K562 (cell line): ENCODE results near the gene ANKRD66. TPM values are rescaled to one million over a fixed set of nuclear protein-coding genes. Genes with fewer than 3 reads are reported as not detected.

ENCODE experiments used
- ATAC-seq: fragments of 200-7000 bp; cut with Tn5 transposase; 3 replicates; pipeline ENCODE4 v1.9.1; 2020; ENCODE audit warnings: moderate library complexity
- BruUV-seq: library from RNA; stranded (reverse); fragments of 400-500 nt; replicated peaks from 2 replicates; lab custom pipeline; 2021; lab: Mats Ljungman, UMichigan
- CTCF ChIA-PET: fragments of 300-600 bp; formaldehyde crosslinking; extraction: SDS; loops from one replicate; lab custom pipeline; 2021; ENCODE audit warnings: low intra/inter-chr PET ratio; lab: Yijun Ruan, JAX
- POLR2A ChIA-PET: fragments of 300-600, 350-650 bp; sonication (Branson Sonifier 250); formaldehyde crosslinking; extraction: SDS; loops from one replicate; lab custom pipeline; 2021; ENCODE audit warnings: antibody characterized with exemption, inconsistent platforms; lab: Yijun Ruan, JAX
- DNase-seq, 4 experiments: peaks; one replicate each; pipeline versions ENCODE4 v3.0.0 to v3.0.0-alpha.2; 2011 to 2018; ENCODE audit warnings: low spot score in 3 of 4, mixed read lengths in 3 of 4; ENCODE audit errors: extremely low read depth in 1 of 4
- FAIRE-seq: peaks from 2 replicates; lab custom pipeline; 2011; peaks lifted over from hg19 to GRCh38; lab: Jason Lieb, UNC
- H2AFZ ChIP-seq: 2 replicates; pipeline ENCODE4 v1.6.0; 2011; ENCODE audit warnings: low read depth, low read length, control low read depth, inconsistent platforms
- H3K27ac ChIP-seq: fragments of 200-600 bp; 3 replicates; pipeline ENCODE4 v1.8.0; 2011; ENCODE audit warnings: low read depth, mild to moderate bottlenecking, control low read depth, inconsistent platforms, low read length, moderate library complexity, mixed read lengths; ENCODE audit errors: extremely low read depth
- H3K27me3 ChIP-seq, 2 experiments: fragments of 300-600 bp in 1 of 2; 2 replicates in 1 of 2; 3 replicates in 1 of 2; pipeline versions ENCODE4 v1.6.0 to v1.8.0; 2011; ENCODE audit warnings: inconsistent platforms in 2 of 2, low read length in 2 of 2, mild to moderate bottlenecking in 1 of 2, mixed read lengths in 1 of 2, moderate library complexity in 1 of 2; ENCODE audit not compliant: control insufficient read depth in 2 of 2, insufficient read depth in 2 of 2
- H3K36me3 ChIP-seq: fragments of 300-600 bp; 3 replicates; pipeline ENCODE4 v1.8.0; 2011; ENCODE audit warnings: mild to moderate bottlenecking, low read length, inconsistent platforms; ENCODE audit not compliant: control insufficient read depth, insufficient read depth
- H3K4me1 ChIP-seq, 2 experiments: fragments of 200-600 bp in 1 of 2; replicated peaks in 1 of 2; 2 replicates in 1 of 2; 3 replicates in 1 of 2; pipeline versions ENCODE4 v1.5.1 to v1.8.0; 2011; ENCODE audit warnings: inconsistent platforms in 2 of 2, low read length in 2 of 2, mild to moderate bottlenecking in 1 of 2, mixed read lengths in 1 of 2, moderate library complexity in 1 of 2; ENCODE audit not compliant: control insufficient read depth in 2 of 2, insufficient read depth in 2 of 2
- H3K4me2 ChIP-seq: 2 replicates; pipeline ENCODE4 v1.6.1; 2011; ENCODE audit warnings: low read length, control low read depth, inconsistent platforms, mixed read lengths; ENCODE audit not compliant: insufficient read depth
- H3K4me3 ChIP-seq: fragments of 200-600 bp; sonication (generic), shearing (Covaris generic); 2 replicates; pipeline ENCODE4 v1.5.1; 2016; ENCODE audit warnings: control low read depth, inconsistent platforms
- H3K79me2 ChIP-seq: fragments of 200-600 bp; 3 replicates; pipeline ENCODE4 v1.8.0; 2011; ENCODE audit warnings: low read length, inconsistent platforms; ENCODE audit not compliant: control insufficient read depth, insufficient read depth
- H3K9ac ChIP-seq, 2 experiments: 2 replicates each; pipeline versions ENCODE4 v1.6.0 to v1.6.1; 2011; ENCODE audit warnings: low read depth in 2 of 2, low read length in 2 of 2, control low read depth in 1 of 2, inconsistent platforms in 1 of 2, mild to moderate bottlenecking in 1 of 2, mixed read lengths in 1 of 2; ENCODE audit not compliant: insufficient read depth in 1 of 2
- H3K9me1 ChIP-seq: one replicate; pipeline ENCODE4 v1.6.0; 2011; ENCODE audit warnings: inconsistent platforms, mild to moderate bottlenecking, low read length, moderate library complexity; ENCODE audit not compliant: control insufficient read depth, insufficient read depth
- H3K9me3 ChIP-seq: replicated peaks from 2 replicates; pipeline ENCODE4 v1.5.1; 2011; ENCODE audit warnings: low read depth, low read length, inconsistent platforms; ENCODE audit not compliant: control insufficient read depth, insufficient read depth
- H4K20me1 ChIP-seq: replicated peaks from 2 replicates; pipeline ENCODE4 v1.6.1; 2011; ENCODE audit warnings: low read length, inconsistent platforms, mixed read lengths; ENCODE audit not compliant: control insufficient read depth, insufficient read depth
- ARHGAP35 ChIP-seq: fragments of 450-650 bp; IDR thresholded peaks from 2 replicates; pipeline ENCODE4 v1.6.1; 2018; ENCODE audit not compliant: partially characterized antibody
- BHLHE40 ChIP-seq: IDR thresholded peaks from 2 replicates; pipeline ENCODE4 v1.6.1; 2011; ENCODE audit warnings: low read length, improper control_type of control experiment
- BRD9 ChIP-seq: fragments of 450-650 bp; IDR thresholded peaks from 2 replicates; pipeline ENCODE4 v1.6.1; 2018; ENCODE audit warnings: low read depth; ENCODE audit not compliant: partially characterized antibody
- CAMTA2 ChIP-seq: fragments of 250-450 bp; sonication (Bioruptor Pico); conservative IDR thresholded peaks from 2 replicates; pipeline ENCODE4 v1.5.1; 2022
- CTCF ChIP-seq, 3 experiments: IDR thresholded peaks in 2 of 3; conservative IDR thresholded peaks in 1 of 3; 2 replicates each; pipeline ENCODE4 v1.5.1; 2011 to 2012; ENCODE audit warnings: low read length in 3 of 3, mild to moderate bottlenecking in 3 of 3, control low read depth in 2 of 3, improper control_type of control experiment in 1 of 3, inconsistent platforms in 1 of 3, low read depth in 1 of 3, mixed read lengths in 1 of 3, moderate library complexity in 1 of 3; ENCODE audit not compliant: insufficient read depth in 2 of 3
- FOXO4 ChIP-seq: fragments of 450-650 bp; formaldehyde crosslinking; IDR thresholded peaks from 2 replicates; pipeline ENCODE4 v1.4.0; 2020; ENCODE audit warnings: mild to moderate bottlenecking, moderate library complexity
- KDM2B ChIP-seq: fragments of 250-450 bp; sonication (Bioruptor Pico); IDR thresholded peaks from 2 replicates; pipeline ENCODE4 v1.8.0; 2021; ENCODE audit warnings: mild to moderate bottlenecking, moderate library complexity
- NFATC3 ChIP-seq: fragments of 450-650 bp; IDR thresholded peaks from 2 replicates; pipeline ENCODE4 v1.6.1; 2017; ENCODE audit warnings: mild to moderate bottlenecking
- RAD21 ChIP-seq, 2 experiments: fragments of 250-450 bp in 1 of 2; fragments of 450-650 bp in 1 of 2; sonication (Bioruptor Pico) in 1 of 2; formaldehyde crosslinking in 1 of 2; IDR thresholded peaks in 1 of 2; conservative IDR thresholded peaks in 1 of 2; 2 replicates each; pipeline versions ENCODE4 v1.4.0 to v1.8.0; 2020 to 2022; ENCODE audit warnings: mild to moderate bottlenecking in 2 of 2, moderate library complexity in 1 of 2
- SMC3 ChIP-seq: conservative IDR thresholded peaks from 2 replicates; pipeline ENCODE4 v1.6.1; 2011; ENCODE audit warnings: low read depth, low read length, improper control_type of control experiment; ENCODE audit not compliant: insufficient read depth
- XRCC3 ChIP-seq: fragments of 450-650 bp; IDR thresholded peaks from 2 replicates; pipeline ENCODE4 v1.6.1; 2017; ENCODE audit warnings: mild to moderate bottlenecking, moderate library complexity
- ZBTB7A ChIP-seq: IDR thresholded peaks from 2 replicates; pipeline ENCODE4 v1.6.1; 2011; ENCODE audit warnings: low read depth, mild to moderate bottlenecking, low read length, moderate library complexity, borderline replicate concordance; ENCODE audit not compliant: control insufficient read depth
- ZNF41 ChIP-seq: fragments of 250-450 bp; sonication (Bioruptor Pico); conservative IDR thresholded peaks from 2 replicates; pipeline ENCODE4 v1.4.0; 2020; ENCODE audit warnings: mild to moderate bottlenecking
- ZNF655 ChIP-seq: fragments of 250-450 bp; sonication (Bioruptor Pico); IDR thresholded peaks from 2 replicates; pipeline ENCODE4 v1.5.0; 2021
- ZSCAN32 ChIP-seq: fragments of 450-650 bp; formaldehyde crosslinking; IDR thresholded peaks from 2 replicates; pipeline ENCODE4 v1.4.0; 2020; ENCODE audit warnings: mild to moderate bottlenecking, moderate library complexity
- WGBS: fragments of 100-300 bp; shearing (Covaris generic); methylation state at CpG from one replicate; pipeline ENCODE4 v1.1.6; 2016; ENCODE audit warnings: low coverage, mixed read lengths; ENCODE audit not compliant: insufficient coverage; ENCODE audit errors: missing lambda C conversion rate; 5-methylcytosine and 5-hydroxymethylcytosine counted together
- in situ Hi-C: fragments of 300-500 bp; cut with MboI; formaldehyde crosslinking; loops from 4 replicates; pipeline ENCODE4 v1.15.0; 2018; ENCODE audit warnings: inconsistent platforms, mixed read lengths
- intact Hi-C: fragments of 100-400 bp; cut with micrococcal nuclease; formaldehyde crosslinking; loops from 2 replicates; pipeline ENCODE4 v1.14.2; 2022
- polyA plus RNA-seq, 8 experiments: library from polyadenylated mRNA; depleted of rRNA in 4 of 8; stranded (reverse) in 5 of 8; unstranded in 3 of 8; fragments of >200 nt; fragmentation: Nextera tagmentation in 2 of 8; fragmentation: Illumina TruSeq in 1 of 8; extraction: Ambion mirVana in 2 of 8; extraction: Trizol in 1 of 8; gene quantifications; 2 replicates each; pipeline versions ENCODE4 v1.2.1 to v1.2.3, GENCODE V29; 2011 to 2014; ENCODE audit warnings: inconsistent platforms in 1 of 8, missing spikeins in 1 of 8
- total RNA-seq, 7 experiments: library from RNA; depleted of rRNA in 6 of 7; stranded (reverse); fragments of >200 nt in 6 of 7; fragmentation: Illumina TruSeq in 2 of 7; extraction: Trizol in 2 of 7; gene quantifications; 2 replicates each; pipeline versions ENCODE4 v1.2.1 to v1.2.3, GENCODE V29; 2011 to 2021; ENCODE audit warnings: low replicate concordance in 1 of 7

ANKRD66 gene
- total and polyA plus RNA-seq, 9 of the 15 experiments (the other 6 are each of a cell fraction or from before 2014, with no cell fraction given) = not detected

GRCh38 chr6:46781478-46782378 is 35.0 kb downstream of the ANKRD66 start:
- ChIA-PET CTCF (interaction anchor here (1.0 kb wide), 1 partner anchor 362 kb away, joined by 4 read pairs; no protein-coding TSS in a partner anchor), POLR2A (no interaction called here)
- FAIRE-seq (peak; percentile 79), ATAC-seq (peak; percentile 82), DNase-seq (peak; percentile 36 to 69 (median 54))
- H3K9ac ChIP-seq = no peak overlapping the region
- H3K9me1 ChIP-seq = no peaks in the 10 kb centered on the region
- no TSS peak for BruUV-seq
- in situ Hi-C loops (no loop called here), intact Hi-C loops (loop anchor here (2.0 to 5.0 kb wide), 2 partner anchors 363 to 849 kb away; no protein-coding TSS in a partner anchor)
- H3K27ac ChIP-seq = no peak overlapping the region
- no peaks in the 10 kb centered on the region for H4K20me1 ChIP-seq
- no peaks in the 10 kb centered on the region for H3K36me3 ChIP-seq
- H3K27me3 ChIP-seq = no peaks in the 10 kb centered on the region
- no peaks in the 10 kb centered on the region for H3K9me3 ChIP-seq
- H3K4me1 ChIP-seq = no peaks in the 10 kb centered on the region
- H3K79me2 ChIP-seq = no peaks in the 10 kb centered on the region
- under 1% methylated on average over 6 of the region's 6 CpGs for WGBS
- no peak overlapping the region for H3K4me2 ChIP-seq
- no peak overlapping the region for H3K4me3 ChIP-seq
- no peak overlapping the region for H2AFZ ChIP-seq
- no peak for TF ChIP-seq ZSCAN32 (CRISPR knock-in tag)
- TF ChIP-seq ZNF655 = no peak
- no peak for TF ChIP-seq XRCC3
- TF ChIP-seq BRD9 = no peak
- no peak for TF ChIP-seq ZNF41
- no peak for TF ChIP-seq ARHGAP35
- TF ChIP-seq NFATC3 = no peak
- TF ChIP-seq FOXO4 (CRISPR knock-in tag) = no peak
- no peak for TF ChIP-seq KDM2B (CRISPR knock-in tag)
- TF ChIP-seq ZBTB7A = no peak
- no peak for TF ChIP-seq BHLHE40
- peak; percentile 50 to 72 (median 57); a peak in 5 of 6 replicates for TF ChIP-seq CTCF (IDR thresholded peaks at IDR 0.05 in 2 of 3, conservative IDR thresholded peaks at IDR 0.05 in 1 of 3; ENCODE audit: insufficient read depth in 2 of 3, low read depth in 1 of 3, low read length in 3 of 3)
- TF ChIP-seq CAMTA2 = no peak
- TF ChIP-seq SMC3 = 0 out of 2 replicates have a peak, but pooled peaks have one; percentile 40
- peak; percentile 42 to 65; a peak in 3 of 4 replicates for TF ChIP-seq RAD21 (CRISPR knock-in tag; conservative IDR thresholded peaks at IDR 0.05 in 1 of 2, IDR thresholded peaks at IDR 0.05 in 1 of 2)
